ENCODE measurements around the gene SALL2.

SALL2 gene

GRCh38 chr14:21520767-21521166 lies 5.4 kb downstream of the SALL2 start:
- no peak for TF ChIP-seq CTCF (IDR thresholded peaks at IDR 0.05; ENCODE audit: extremely low read depth, insufficient read depth, missing control alignments)
- DNase-seq (ENCODE audit: low spot score): no peak
- in situ Hi-C loops (cut with MboI; ENCODE audit: low pct_unique_long_range_greater_than_20kb, low sequenced_read_pairs, unreplicated experiment): no loop called here

GRCh38 chr14:21518725-21519124 lies 7.4 kb downstream of the SALL2 start:
- no peak for TF ChIP-seq CTCF (IDR thresholded peaks at IDR 0.05; ENCODE audit: extremely low read depth, insufficient read depth, missing control alignments)
- in situ Hi-C loops (cut with MboI; ENCODE audit: low pct_unique_long_range_greater_than_20kb, low sequenced_read_pairs, unreplicated experiment): no loop called here
- no peak for DNase-seq (ENCODE audit: low spot score)

DNA sequence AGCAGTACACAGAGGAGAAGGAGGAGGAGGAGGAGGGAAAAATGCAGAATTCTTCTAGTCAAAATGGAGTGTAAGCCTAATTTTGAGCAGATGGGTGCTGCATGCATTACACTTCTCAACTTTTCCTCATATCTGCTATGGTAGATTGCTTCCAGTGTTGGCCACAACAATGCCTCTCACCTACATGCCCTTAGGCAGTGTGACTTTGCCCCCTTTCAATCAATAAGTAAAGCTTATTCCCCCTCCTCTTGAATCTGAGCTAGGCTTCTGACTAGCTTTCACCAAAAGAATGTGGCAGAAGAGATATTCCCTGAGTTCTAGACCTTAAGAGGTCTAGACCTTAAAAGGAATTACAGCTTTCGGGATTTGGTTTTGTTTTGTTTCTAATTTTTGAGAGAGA lies 11.8 kb downstream of the SALL2 start:
- DNase-seq (ENCODE audit: low spot score): no peak
- in situ Hi-C loops (cut with MboI; ENCODE audit: low pct_unique_long_range_greater_than_20kb, low sequenced_read_pairs, unreplicated experiment): no loop called here
- no peak for TF ChIP-seq CTCF (IDR thresholded peaks at IDR 0.05; ENCODE audit: extremely low read depth, insufficient read depth, missing control alignments)

DNA sequence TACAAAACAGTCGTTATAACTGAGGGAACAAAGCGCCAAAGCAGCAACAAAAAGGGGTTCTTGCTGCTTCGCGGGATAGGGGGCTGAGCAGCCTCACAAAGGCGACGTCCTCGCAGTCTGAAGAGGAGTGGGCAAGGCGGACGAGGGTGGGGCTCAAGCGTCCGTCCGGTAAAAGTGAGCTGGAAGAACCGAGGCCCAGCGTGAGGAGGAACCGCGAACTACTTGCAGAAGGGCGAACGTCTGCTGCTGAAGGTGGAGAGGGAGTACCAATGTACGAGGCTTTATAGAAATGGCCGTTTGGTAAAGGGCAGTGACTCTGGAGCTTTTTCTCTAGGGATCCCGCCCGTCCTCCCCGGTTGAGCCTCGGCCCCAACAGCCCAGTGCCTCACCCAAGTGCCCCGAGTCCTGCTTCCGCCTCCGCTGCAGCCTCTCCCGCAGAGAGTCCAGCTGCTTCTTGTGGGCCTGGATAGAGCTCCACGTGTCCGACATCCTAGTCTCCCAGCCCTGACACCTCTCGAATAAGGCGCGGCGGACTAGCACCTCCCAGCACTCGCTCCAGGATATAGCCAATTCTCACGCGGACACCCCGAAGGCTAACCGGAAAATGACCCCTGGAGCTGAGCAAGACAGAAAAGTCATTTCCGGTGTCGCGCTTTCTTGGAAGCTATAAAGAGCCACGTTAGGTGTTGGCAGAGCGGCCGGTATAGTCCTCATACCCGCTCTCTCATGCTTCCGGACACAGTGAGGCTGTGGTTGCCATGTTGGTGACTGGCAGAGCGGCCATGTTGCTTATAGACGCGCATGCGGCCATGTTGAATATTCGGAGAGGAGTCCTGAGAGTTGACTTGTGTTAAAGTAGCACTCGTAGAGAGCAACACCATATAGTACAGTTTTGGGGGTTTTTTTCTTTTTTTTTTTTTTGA lies 15.2 kb downstream of the SALL2 start, which contains the start of gene METTL3:
Gene METTL3 (minus strand): TSS at position 606 of the 923 bp plus-strand sequence. CDS start 117 bp downstream, at position 489.
- DNase-seq (ENCODE audit: low spot score): peak; percentile 87
- TF ChIP-seq CTCF (IDR thresholded peaks at IDR 0.05; ENCODE audit: extremely low read depth, insufficient read depth, missing control alignments): no peak
- in situ Hi-C loops (cut with MboI; ENCODE audit: low pct_unique_long_range_greater_than_20kb, low sequenced_read_pairs, unreplicated experiment): no loop called here

DNA sequence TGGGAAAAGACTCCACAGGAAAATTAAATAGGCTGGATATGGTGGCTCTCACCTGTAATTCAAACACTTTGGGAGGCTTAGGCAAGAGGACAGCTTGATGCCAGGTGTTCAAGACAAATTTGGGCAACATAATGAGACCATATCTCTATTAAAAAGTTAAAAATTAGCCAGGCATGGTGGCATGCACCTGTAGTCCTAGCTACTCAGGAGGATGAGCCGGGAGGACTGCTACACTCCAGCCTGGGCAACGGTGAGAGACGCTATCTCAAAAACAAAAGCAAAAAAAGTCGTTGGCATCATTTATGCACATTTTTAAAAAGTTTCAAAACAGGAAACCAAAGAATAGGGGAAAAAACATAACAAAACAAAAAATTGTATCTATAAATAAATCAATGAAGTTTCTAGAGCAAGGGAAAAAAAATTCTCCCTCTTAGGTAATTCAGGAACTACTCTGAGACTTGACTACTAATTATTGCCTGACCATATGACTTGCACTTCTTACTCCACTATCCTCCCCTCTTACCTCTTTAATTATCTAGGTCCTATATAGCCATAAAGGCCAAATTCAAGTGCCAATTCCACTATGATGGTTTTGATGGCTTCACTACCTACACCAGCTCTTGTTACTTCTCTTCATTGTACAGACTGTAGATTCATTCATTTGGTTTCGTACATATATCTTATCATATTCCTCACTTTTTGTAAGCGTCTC lies 16.6 kb downstream of the SALL2 start:
- TF ChIP-seq CTCF (IDR thresholded peaks at IDR 0.05; ENCODE audit: extremely low read depth, insufficient read depth, missing control alignments): no peak
- in situ Hi-C loops (cut with MboI; ENCODE audit: low pct_unique_long_range_greater_than_20kb, low sequenced_read_pairs, unreplicated experiment): no loop called here
- no peak for DNase-seq (ENCODE audit: low spot score)

DNA sequence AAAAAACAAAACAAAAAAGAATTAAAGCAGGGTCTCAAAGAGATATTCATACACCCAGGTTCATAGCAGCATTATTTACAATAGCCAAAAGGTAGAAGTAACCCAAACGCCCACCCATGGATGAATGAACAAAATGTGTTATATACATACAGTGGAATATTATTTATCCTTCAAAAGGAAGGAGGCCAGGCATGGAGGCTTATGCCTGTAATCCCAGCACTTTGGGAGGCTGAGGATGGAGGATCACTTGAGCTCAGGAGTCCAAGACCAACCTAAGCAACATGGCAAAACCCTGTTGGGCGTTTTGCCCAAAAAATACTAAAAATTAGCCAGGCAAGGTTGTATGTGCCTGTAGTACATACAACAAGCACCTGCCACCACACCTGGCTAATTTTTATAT lies 19.6 kb downstream of the SALL2 start:
- no peak for TF ChIP-seq CTCF (IDR thresholded peaks at IDR 0.05; ENCODE audit: extremely low read depth, insufficient read depth, missing control alignments)
- no peak for DNase-seq (ENCODE audit: low spot score)
- in situ Hi-C loops (cut with MboI; ENCODE audit: low pct_unique_long_range_greater_than_20kb, low sequenced_read_pairs, unreplicated experiment): no loop called here
